HepG2 (cell line): ENCODE data around the gene DMGDH. TPM values are rescaled to one million over a fixed set of nuclear protein-coding genes. Genes with fewer than 3 reads are reported as not detected.
A peak's percentile ranks its signal among the peaks of the same experiment; 100 is the strongest.

Source experiments
- ELF3 ChIP-seq: IDR thresholded peaks from 2 replicates; pipeline ENCODE4 v1.6.1; 2016; ENCODE audit warnings: missing genetic modification reagents, missing compliant biosample characterization
- KDM1A ChIP-seq: IDR thresholded peaks from 2 replicates; pipeline ENCODE4 v1.6.1; 2016; ENCODE audit warnings: missing compliant biosample characterization
- KMT2B ChIP-seq: IDR thresholded peaks from 2 replicates; pipeline ENCODE4 v1.6.1; 2016; ENCODE audit warnings: missing genetic modification reagents, missing compliant biosample characterization
- LCORL ChIP-seq, 2 experiments: fragments of 450-650 bp in 1 of 2; sonication (generic) in 1 of 2; formaldehyde crosslinking in 1 of 2; IDR thresholded peaks; 2 replicates each; pipeline versions ENCODE4 v1.5.0 to v1.6.1; 2017 to 2020; ENCODE audit warnings: antibody characterized with exemption in 1 of 2, missing genetic modification reagents in 1 of 2
- MIER2 ChIP-seq: IDR thresholded peaks from 2 replicates; pipeline ENCODE4 v1.6.1; 2016; ENCODE audit warnings: missing biosample characterization, missing genetic modification reagents
- NFYB ChIP-seq: sonication (generic); formaldehyde crosslinking; IDR thresholded peaks from 2 replicates; pipeline ENCODE4 v1.4.0; 2020; ENCODE audit warnings: missing genetic modification reagents
- POLR2G ChIP-seq: fragments of 200-400 bp; formaldehyde crosslinking; IDR thresholded peaks from 2 replicates; pipeline ENCODE4 v1.6.1; 2018; ENCODE audit warnings: mild to moderate bottlenecking, low read depth, low read length, moderate library complexity
- RFXAP ChIP-seq: sonication (generic); formaldehyde crosslinking; IDR thresholded peaks from 2 replicates; pipeline ENCODE4 v1.4.0; 2020; ENCODE audit warnings: missing genetic modification reagents, borderline replicate concordance
- TFAP4 ChIP-seq: sonication (generic); IDR thresholded peaks from 2 replicates; pipeline ENCODE4 v1.6.1; 2016; ENCODE audit warnings: low read depth, borderline replicate concordance
- YEATS4 ChIP-seq: sonication (generic); formaldehyde crosslinking; IDR thresholded peaks from 2 replicates; pipeline ENCODE4 v1.4.0; 2020; ENCODE audit warnings: missing genetic modification reagents, borderline replicate concordance
- ZNF615 ChIP-seq: sonication (generic); formaldehyde crosslinking; IDR thresholded peaks from 2 replicates; pipeline ENCODE4 v1.5.0; 2020; ENCODE audit warnings: mild to moderate bottlenecking, missing genetic modification reagents, borderline replicate concordance
- ZNF75D ChIP-seq: sonication (generic); formaldehyde crosslinking; IDR thresholded peaks from 2 replicates; pipeline ENCODE4 v1.8.1; 2023; ENCODE audit warnings: missing genetic modification reagents, mild to moderate bottlenecking, borderline replicate concordance
- ZNF773 ChIP-seq: sonication (generic); formaldehyde crosslinking; IDR thresholded peaks from 2 replicates; pipeline ENCODE4 v1.4.0; 2020; ENCODE audit warnings: missing genetic modification reagents, borderline replicate concordance
- ZNF841 ChIP-seq: sonication (generic); formaldehyde crosslinking; IDR thresholded peaks from 2 replicates; pipeline ENCODE4 v1.8.1; 2023; ENCODE audit warnings: missing genetic modification reagents, borderline replicate concordance
- ZSCAN31 ChIP-seq: sonication (generic); formaldehyde crosslinking; IDR thresholded peaks from 2 replicates; pipeline ENCODE4 v1.5.0; 2020; ENCODE audit warnings: low read depth, mild to moderate bottlenecking, missing genetic modification reagents
- polyA plus RNA-seq, 8 experiments: library from polyadenylated mRNA; depleted of rRNA in 3 of 8; stranded (reverse) in 7 of 8; unstranded in 1 of 8; fragments of >200 nt; fragmentation: Illumina TruSeq in 4 of 8; extraction: Trizol in 4 of 8; gene quantifications; 2 replicates each; pipeline versions ENCODE4 v1.2.1 to v1.2.3, GENCODE V29; 2011 to 2016; ENCODE audit warnings: low read depth in 4 of 8, missing spikeins in 1 of 8, mixed read lengths in 1 of 8; ENCODE audit not compliant: insufficient read depth in 1 of 8
- total RNA-seq, 5 experiments: library from RNA; depleted of rRNA; stranded (reverse); fragments of >200 nt; fragmentation: Illumina TruSeq; extraction: Trizol; gene quantifications; 2 replicates each; pipeline ENCODE4 v1.2.3, GENCODE V29; 2016; ENCODE audit warnings: low read depth in 1 of 5
- TF ChIP-seq, protein P1 (sequence below): sonication (generic); formaldehyde crosslinking; IDR thresholded peaks from 2 replicates; pipeline ENCODE4 v1.5.1; 2020; ENCODE audit warnings: missing genetic modification reagents, mild to moderate bottlenecking, borderline replicate concordance
- TF ChIP-seq, protein P2 (sequence below), 2 experiments: sonication (generic) in 1 of 2; formaldehyde crosslinking in 1 of 2; IDR thresholded peaks; 2 replicates each; pipeline versions ENCODE4 v1.6.1 to v1.9.0; 2014 to 2022; ENCODE audit warnings: antibody characterized with exemption in 1 of 2, borderline replicate concordance in 1 of 2, inconsistent platforms in 1 of 2, low read depth in 1 of 2, missing genetic modification reagents in 1 of 2
- TF ChIP-seq, protein P3 (sequence below): sonication (generic); formaldehyde crosslinking; IDR thresholded peaks from 2 replicates; pipeline ENCODE4 v1.4.0; 2020; ENCODE audit warnings: mild to moderate bottlenecking, missing genetic modification reagents

The DMGDH gene
- total and polyA plus RNA-seq, 2 of the 13 experiments (the other 11 are each of a cell fraction or from before 2014, with no cell fraction given): 3.6 to 7.9 TPM

DNA sequence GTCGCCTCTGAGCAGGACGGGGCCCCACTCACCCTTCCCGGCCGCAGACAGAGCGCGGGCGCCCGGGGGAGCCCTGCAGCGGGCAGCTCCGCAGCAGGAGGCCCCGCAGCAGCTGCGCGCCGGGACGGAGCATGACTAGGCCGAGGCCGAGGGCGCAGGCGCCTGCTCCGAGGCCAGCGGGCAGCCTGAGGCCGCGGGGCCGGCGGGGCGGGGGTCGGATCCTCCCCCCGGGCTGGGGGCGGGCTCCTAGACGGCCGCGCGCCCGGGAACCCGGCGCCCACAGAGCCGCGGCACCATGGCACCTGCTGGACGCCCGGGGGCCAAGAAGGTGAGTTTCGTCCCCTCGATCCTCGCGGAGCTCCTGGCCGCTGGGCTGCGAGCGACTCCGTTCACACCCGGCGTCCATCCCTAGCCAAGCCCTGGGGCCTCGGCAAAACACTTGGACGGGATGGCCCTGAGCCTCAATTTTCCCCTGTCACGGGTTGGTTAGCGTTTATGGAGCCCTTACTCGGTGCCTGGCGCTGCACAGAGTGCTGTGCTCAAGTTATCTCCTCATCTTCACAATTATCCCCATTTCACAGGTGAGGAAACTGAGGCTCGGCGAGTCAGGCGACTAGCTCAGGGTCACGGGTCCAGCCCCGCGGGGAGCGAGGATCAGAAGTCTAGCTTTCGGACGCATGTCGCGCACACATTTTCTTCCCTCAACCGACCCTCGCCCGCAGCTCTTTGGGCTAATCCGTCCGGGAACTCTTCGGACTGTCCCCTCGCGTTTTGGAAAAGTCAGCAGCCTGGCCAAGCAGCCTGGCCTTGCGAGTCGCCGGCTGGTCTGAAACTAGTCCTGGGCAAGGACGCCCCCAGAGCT lies at the start of gene DMGDH, which contains the start of gene BHMT2 (continued):
- TF ChIP-seq ZNF773 (CRISPR knock-in tag) (no peak), NFYB (CRISPR knock-in tag) (0 out of 2 replicates have a peak, but pooled peaks have one; percentile 18), ELF3 (CRISPR knock-in tag) (no peak), KDM1A (CRISPR knock-in tag) (peak; percentile 98), ZNF615 (CRISPR knock-in tag) (no peak), LCORL (IDR thresholded peaks at IDR 0.05) (no peak), LCORL (CRISPR knock-in tag; IDR thresholded peaks at IDR 0.05) (no peak), ZNF75D (CRISPR knock-in tag) (no peak), KMT2B (0 out of 2 replicates have a peak, but pooled peaks have one; percentile 38), ZSCAN31 (peak; percentile 62; the same call in 1 of the 2 replicates), YEATS4 (CRISPR knock-in tag) (peak; percentile 54; the same call in 1 of the 2 replicates), RFXAP (CRISPR knock-in tag) (no peak), ZNF841 (CRISPR knock-in tag) (no peak), POLR2G (peak; percentile 79), MIER2 (CRISPR knock-in tag) (no peak), TFAP4 (0 out of 2 replicates have a peak, but pooled peaks have one; percentile 5)
- TF ChIP-seq, protein P1, sequence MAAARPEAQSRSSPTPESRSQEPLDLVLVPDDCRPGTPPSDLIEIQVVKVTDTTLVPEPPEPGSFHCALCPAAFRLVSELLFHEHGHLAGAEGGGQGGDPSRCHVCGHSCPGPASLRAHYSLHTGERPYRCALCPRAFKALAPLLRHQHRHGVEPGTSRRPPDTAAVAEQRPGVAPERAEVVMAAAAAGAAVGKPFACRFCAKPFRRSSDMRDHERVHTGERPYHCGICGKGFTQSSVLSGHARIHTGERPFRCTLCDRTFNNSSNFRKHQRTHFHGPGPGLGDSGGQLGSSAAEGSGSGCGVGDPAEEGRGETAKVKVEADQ (CRISPR knock-in tag): no peak
- TF ChIP-seq, protein P2, sequence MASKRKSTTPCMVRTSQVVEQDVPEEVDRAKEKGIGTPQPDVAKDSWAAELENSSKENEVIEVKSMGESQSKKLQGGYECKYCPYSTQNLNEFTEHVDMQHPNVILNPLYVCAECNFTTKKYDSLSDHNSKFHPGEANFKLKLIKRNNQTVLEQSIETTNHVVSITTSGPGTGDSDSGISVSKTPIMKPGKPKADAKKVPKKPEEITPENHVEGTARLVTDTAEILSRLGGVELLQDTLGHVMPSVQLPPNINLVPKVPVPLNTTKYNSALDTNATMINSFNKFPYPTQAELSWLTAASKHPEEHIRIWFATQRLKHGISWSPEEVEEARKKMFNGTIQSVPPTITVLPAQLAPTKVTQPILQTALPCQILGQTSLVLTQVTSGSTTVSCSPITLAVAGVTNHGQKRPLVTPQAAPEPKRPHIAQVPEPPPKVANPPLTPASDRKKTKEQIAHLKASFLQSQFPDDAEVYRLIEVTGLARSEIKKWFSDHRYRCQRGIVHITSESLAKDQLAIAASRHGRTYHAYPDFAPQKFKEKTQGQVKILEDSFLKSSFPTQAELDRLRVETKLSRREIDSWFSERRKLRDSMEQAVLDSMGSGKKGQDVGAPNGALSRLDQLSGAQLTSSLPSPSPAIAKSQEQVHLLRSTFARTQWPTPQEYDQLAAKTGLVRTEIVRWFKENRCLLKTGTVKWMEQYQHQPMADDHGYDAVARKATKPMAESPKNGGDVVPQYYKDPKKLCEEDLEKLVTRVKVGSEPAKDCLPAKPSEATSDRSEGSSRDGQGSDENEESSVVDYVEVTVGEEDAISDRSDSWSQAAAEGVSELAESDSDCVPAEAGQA (IDR thresholded peaks at IDR 0.05; ENCODE audit: low read depth): no peak
- TF ChIP-seq, protein P2 (CRISPR knock-in tag; IDR thresholded peaks at IDR 0.05; ENCODE audit: borderline replicate concordance): peak; percentile 47; the same call in 1 of the 2 replicates
- TF ChIP-seq, protein P3, sequence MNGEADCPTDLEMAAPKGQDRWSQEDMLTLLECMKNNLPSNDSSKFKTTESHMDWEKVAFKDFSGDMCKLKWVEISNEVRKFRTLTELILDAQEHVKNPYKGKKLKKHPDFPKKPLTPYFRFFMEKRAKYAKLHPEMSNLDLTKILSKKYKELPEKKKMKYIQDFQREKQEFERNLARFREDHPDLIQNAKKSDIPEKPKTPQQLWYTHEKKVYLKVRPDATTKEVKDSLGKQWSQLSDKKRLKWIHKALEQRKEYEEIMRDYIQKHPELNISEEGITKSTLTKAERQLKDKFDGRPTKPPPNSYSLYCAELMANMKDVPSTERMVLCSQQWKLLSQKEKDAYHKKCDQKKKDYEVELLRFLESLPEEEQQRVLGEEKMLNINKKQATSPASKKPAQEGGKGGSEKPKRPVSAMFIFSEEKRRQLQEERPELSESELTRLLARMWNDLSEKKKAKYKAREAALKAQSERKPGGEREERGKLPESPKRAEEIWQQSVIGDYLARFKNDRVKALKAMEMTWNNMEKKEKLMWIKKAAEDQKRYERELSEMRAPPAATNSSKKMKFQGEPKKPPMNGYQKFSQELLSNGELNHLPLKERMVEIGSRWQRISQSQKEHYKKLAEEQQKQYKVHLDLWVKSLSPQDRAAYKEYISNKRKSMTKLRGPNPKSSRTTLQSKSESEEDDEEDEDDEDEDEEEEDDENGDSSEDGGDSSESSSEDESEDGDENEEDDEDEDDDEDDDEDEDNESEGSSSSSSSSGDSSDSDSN (CRISPR knock-in tag): peak; percentile 98
